ENCODE results near the gene RIT1. TPM values are rescaled to one million over a fixed set of nuclear protein-coding genes. Genes with fewer than 3 reads are reported as not detected.

The RIT1 gene
- total RNA-seq, 4 donors from 2014 or later, result 9.6 to 16.8 (median 15.2) TPM

DNA sequence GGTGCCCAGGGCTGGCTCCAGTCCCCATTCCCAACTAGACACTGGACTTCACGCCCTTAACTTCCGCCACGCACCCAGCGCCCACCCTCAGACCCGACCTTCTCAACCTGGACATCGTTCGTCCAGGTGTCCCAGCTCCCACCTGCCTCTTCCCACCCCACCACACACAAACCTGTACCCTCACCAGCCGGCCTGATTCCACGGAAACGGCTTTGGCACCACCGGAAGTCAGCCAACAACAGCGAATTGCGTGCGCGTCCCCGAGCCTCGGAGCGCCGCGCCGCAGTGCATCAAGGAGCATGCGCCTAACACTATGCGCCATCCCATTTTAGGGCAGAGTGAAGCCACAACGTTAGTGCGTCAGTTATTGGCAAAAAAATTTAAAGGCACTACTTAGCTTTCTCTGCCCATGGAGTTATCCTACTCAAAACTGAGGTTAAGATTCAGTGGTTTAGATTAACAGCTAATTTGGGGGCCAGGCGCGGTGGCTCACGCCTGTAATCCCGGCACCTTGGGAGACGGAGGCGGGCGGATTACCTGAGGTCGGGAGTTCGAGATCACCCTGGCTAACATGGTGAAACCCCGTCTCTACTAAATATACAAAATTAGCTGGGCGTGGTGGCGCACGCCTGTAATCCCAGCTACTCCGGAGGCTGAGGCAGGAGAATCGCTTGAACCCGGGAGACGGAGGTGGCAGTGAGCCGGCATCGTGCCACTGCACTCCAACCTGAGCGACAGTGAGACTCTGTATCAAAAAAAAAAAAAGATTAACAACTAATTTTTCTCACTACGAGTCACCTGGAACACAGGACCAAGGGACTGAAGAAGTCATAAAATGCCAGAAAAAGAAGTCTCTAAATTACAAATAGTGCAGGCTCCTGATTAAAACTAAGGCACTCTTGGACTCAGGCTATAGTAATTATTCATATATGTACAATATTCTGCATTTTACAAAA lies 53.9 kb downstream of the RIT1 start, which contains the start of gene GON4L:
Gene GON4L, minus strand, starts transcription at position 240 of the 956 bp plus-strand sequence. CDS start 3,434 bp downstream, outside the sequence.
- intact Hi-C loops (cut with DNase I; ENCODE audit: low total_unique reads), result loop anchor here (1.0 to 10.0 kb wide), 3 partner anchors 308 to 549 kb away; partner anchors contain the start of genes FDPS and RUSC1
- H3K4me3 ChIP-seq, result peak within 1 kb of the TSS; percentile 67 to 93 (median 82)
- no peaks in the 10 kb centered on the region for H3K27me3 ChIP-seq
- TF ChIP-seq, protein P1, sequence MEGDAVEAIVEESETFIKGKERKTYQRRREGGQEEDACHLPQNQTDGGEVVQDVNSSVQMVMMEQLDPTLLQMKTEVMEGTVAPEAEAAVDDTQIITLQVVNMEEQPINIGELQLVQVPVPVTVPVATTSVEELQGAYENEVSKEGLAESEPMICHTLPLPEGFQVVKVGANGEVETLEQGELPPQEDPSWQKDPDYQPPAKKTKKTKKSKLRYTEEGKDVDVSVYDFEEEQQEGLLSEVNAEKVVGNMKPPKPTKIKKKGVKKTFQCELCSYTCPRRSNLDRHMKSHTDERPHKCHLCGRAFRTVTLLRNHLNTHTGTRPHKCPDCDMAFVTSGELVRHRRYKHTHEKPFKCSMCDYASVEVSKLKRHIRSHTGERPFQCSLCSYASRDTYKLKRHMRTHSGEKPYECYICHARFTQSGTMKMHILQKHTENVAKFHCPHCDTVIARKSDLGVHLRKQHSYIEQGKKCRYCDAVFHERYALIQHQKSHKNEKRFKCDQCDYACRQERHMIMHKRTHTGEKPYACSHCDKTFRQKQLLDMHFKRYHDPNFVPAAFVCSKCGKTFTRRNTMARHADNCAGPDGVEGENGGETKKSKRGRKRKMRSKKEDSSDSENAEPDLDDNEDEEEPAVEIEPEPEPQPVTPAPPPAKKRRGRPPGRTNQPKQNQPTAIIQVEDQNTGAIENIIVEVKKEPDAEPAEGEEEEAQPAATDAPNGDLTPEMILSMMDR (IDR thresholded peaks at IDR 0.05 in 4 of 5, conservative IDR thresholded peaks at IDR 0.05 in 1 of 5), result no peak
- peak; percentile 40 to 52 for TF ChIP-seq POLR2A (IDR thresholded peaks at IDR 0.05)
- peaks cover 26 to 30% of the 10 kb centered on the region in 2 donors for H3K4me1 ChIP-seq
- H3K27ac ChIP-seq, result peak within 1 kb of the TSS; percentile 88 to 93 (median 89)
- no peaks in the 10 kb centered on the region for H3K9me3 ChIP-seq
- in situ Hi-C loops (cut with MboI; ENCODE audit: low sequenced_read_pairs in 4 of 4), result no loop called here
- ATAC-seq (peak; percentile 75 to 85), DNase-seq (peak; percentile 81 to 86)
- H3K36me3 ChIP-seq, result peaks cover 0 to 28% of the 10 kb centered on the region in 2 donors

DNA sequence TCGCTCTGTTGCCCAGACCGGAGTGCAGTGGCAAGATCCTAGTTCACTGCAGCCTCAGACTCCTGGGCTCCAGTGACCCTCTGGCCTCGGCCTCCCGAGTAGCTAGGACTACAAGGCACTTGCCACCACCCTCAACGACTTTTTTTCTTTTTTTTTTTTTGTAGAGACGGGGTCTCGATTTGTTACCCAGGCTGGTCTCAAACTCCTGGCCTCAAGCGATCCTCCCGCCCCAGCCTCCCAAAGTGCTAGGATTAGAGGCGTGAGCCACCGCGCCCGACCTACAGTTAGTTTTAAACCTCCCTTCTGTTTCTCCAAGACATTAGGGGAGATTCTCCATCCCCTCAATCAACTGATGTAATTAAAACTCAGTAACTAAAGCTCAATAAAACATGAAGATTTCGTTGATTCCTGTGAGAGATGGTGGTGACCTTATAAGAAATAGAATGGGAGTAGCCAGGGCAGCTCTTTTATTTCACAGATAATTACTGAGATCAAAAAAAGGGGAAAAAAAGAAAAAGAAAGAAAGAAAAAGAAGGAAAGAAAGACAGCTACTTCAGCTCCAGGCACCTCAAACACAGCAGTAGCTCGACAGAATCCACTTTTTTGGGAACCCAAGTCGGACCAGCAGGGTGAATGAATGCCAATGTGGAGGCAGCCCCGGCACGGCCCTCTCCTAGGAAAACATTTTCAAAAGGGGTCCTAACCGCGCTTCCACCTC lies 54.7 kb downstream of the RIT1 start:
- peaks cover 26 to 30% of the 10 kb centered on the region in 2 donors for H3K4me1 ChIP-seq
- in situ Hi-C loops (cut with MboI; ENCODE audit: low sequenced_read_pairs in 4 of 4) (no loop called here), intact Hi-C loops (cut with DNase I; ENCODE audit: low total_unique reads) (loop anchor here (5.0 to 10.0 kb wide), 2 partner anchors 308 to 534 kb away; partner anchors contain the start of gene RUSC1)
- H3K27ac ChIP-seq, result peak overlapping the region; percentile 88 to 93 (median 89)
- peaks cover 0 to 33% of the 10 kb centered on the region in 2 donors for H3K36me3 ChIP-seq
- no peaks in the 10 kb centered on the region for H3K27me3 ChIP-seq
- TF ChIP-seq POLR2A (IDR thresholded peaks at IDR 0.05), result no peak
- TF ChIP-seq, protein P1 (IDR thresholded peaks at IDR 0.05 in 4 of 5, conservative IDR thresholded peaks at IDR 0.05 in 1 of 5), result no peak
- no peaks in the 10 kb centered on the region for H3K9me3 ChIP-seq
- H3K4me3 ChIP-seq, result peak overlapping the region; percentile 67 to 93 (median 82)
- DNase-seq (no peak), ATAC-seq (no peak)

DNA sequence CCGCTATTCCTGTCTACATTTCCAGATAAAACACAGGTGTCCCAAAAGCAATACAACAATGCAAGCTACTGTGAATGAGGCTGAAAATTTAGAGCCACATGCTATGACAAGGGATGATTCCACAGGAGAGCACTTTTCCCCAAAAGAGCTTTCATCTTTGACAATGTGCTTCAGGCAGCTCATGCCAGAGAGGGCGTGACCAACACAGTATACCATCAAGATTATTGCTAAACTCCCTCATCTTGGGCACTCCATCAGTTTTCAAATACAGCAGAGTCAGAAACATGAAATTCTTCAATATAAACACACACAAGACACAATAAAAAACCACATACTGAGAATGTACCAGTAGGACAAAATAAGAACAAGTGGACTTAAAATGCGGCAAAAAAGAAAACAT lies 60.8 kb downstream of the RIT1 start:
- no peak for DNase-seq
- ATAC-seq, result no peak
- H3K27me3 ChIP-seq, result no peaks in the 10 kb centered on the region
- H3K4me3 ChIP-seq, result no peak overlapping the region
- H3K27ac ChIP-seq, result no peak overlapping the region
- in situ Hi-C loops (cut with MboI; ENCODE audit: low sequenced_read_pairs in 4 of 4), result no loop called here
- H3K9me3 ChIP-seq, result no peaks in the 10 kb centered on the region
- no peak for TF ChIP-seq POLR2A (IDR thresholded peaks at IDR 0.05)
- TF ChIP-seq, protein P1 (IDR thresholded peaks at IDR 0.05 in 4 of 5, conservative IDR thresholded peaks at IDR 0.05 in 1 of 5), result no peak
- peaks cover 0 to 56% of the 10 kb centered on the region in 2 donors for H3K36me3 ChIP-seq
- intact Hi-C loops (cut with DNase I; ENCODE audit: low total_unique reads), result loop anchor here (10.0 kb wide), 1 partner anchor 314 kb away; no protein-coding TSS in a partner anchor
- peaks cover 4 to 6% of the 10 kb centered on the region in 2 donors for H3K4me1 ChIP-seq

DNA sequence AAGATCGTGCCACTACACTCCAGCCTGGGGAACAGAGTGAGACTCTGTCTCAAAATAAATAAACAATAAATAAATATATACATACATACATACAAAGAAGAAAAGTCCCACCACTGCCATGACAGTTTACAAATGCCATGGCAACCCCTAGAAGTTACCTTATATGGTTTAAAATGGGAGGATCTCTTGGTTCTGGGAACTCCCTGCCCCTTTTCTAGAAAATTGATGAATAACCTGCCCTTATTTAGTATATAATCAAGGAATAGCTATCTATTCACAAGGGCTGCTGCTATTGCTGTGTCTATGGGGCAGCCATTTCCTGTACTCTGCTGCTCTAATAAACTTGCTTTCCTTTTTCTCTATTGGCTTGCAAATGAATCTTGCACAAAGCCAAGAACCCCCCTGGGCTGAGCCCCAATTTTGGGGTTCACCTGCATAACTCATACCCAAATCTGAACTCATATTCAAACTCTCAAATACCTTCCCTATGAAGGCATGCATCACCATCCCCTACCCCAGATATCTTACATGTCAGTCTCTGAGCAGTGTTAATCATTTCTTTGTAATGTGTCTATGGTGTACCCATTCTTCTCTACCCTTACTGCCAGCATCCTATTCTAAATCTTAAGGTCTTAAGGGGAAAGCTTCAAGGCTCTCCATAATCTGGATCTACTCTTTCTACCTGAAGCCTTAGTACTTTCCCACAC lies 63.2 kb downstream of the RIT1 start:
- peaks cover 7 to 12% of the 10 kb centered on the region in 2 donors for H3K4me1 ChIP-seq
- intact Hi-C loops (cut with DNase I; ENCODE audit: low total_unique reads), result no loop called here
- TF ChIP-seq POLR2A (IDR thresholded peaks at IDR 0.05), result no peak
- TF ChIP-seq, protein P1 (IDR thresholded peaks at IDR 0.05 in 4 of 5, conservative IDR thresholded peaks at IDR 0.05 in 1 of 5), result no peak
- H3K4me3 ChIP-seq, result no peak overlapping the region
- no peaks in the 10 kb centered on the region for H3K27me3 ChIP-seq
- in situ Hi-C loops (cut with MboI; ENCODE audit: low sequenced_read_pairs in 4 of 4), result no loop called here
- no peak for DNase-seq
- no peak overlapping the region for H3K27ac ChIP-seq
- no peak for ATAC-seq
- no peaks in the 10 kb centered on the region for H3K9me3 ChIP-seq
- peaks cover 0 to 35% of the 10 kb centered on the region in 2 donors for H3K36me3 ChIP-seq
